ENCODE measurements around the gene HTR6.

HTR6 gene

DNA sequence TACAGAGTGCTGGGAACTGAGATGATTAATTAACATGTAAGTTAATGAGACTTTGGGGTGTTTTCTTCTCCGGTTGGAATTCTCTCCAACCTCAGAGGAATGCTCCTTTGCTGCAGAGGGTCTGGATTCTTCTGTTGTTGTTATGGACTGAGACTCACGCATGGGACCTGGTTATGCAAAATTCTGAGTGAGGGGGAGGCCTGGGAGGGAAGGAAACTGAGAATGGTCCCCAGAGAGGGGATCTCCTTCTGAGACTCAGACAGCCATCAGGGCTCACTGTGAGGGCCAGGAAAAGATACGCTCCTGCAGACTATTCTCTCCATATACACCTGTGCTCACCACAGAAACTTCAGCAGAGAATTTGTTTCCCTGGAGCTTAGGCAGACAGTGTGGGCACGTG is 56.3 kb downstream of the HTR6 start:
- ChIA-PET POLR2A (no interaction called here), CTCF (no interaction called here)
- 89% methylated on average over 4 of the region's 4 CpGs for WGBS (ENCODE audit: insufficient coverage)
- H3K9me3 ChIP-seq (ENCODE audit: control extremely low read depth in 1 of 5, control insufficient read depth in 4 of 5, insufficient read depth in 2 of 5, low read depth in 1 of 5, low read length in 4 of 5), result no peaks in the 10 kb centered on the region
- no peak for DNase-seq
- H3K4me1 ChIP-seq (ENCODE audit: control extremely low read depth in 1 of 4, control insufficient read depth in 4 of 4, insufficient read depth in 4 of 4, low read length in 3 of 4), result no peaks in the 10 kb centered on the region
- peaks cover 0 to 8% (median 0%) of the 10 kb centered on the region in 4 experiments for H3K36me3 ChIP-seq (ENCODE audit: control insufficient read depth in 4 of 4, insufficient read depth in 4 of 4, low read length in 3 of 4)
- H3K27ac ChIP-seq (ENCODE audit: insufficient read depth in 1 of 2, low read depth in 1 of 2, low read length in 2 of 2, poor library complexity in 1 of 2, severe bottlenecking in 2 of 2), result no peak overlapping the region
- H3K4me3 ChIP-seq (ENCODE audit: control insufficient read depth in 1 of 7, extremely low read depth in 1 of 7, insufficient read depth in 4 of 7, low read depth in 2 of 7, low read length in 6 of 7), result no peak overlapping the region
- no peaks in the 10 kb centered on the region for H3K27me3 ChIP-seq (replicated peaks in 2 of 5; ENCODE audit: control insufficient read depth in 4 of 5, insufficient read depth in 5 of 5, low read length in 4 of 5)

DNA sequence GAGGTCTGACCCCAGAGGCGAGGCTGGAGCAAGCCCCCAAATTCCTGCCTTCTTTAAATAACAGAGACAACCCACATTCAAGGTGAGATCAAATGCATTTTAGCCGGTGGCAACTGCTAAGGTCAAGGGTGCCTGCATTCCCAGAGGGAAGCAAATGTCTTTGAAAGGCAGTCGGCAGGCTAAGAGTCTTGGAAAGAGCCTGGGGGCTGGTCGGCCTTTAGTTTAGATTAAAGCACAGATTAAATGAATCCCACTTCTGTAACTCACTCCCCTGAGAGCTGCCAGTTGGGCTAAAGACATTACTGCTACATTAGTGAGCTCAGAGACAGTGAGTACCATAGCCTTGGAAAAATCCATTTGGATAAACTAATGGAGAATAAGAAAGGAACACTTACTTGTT is 59.2 kb downstream of the HTR6 start:
- 100% methylated on average over 3 of the region's 4 CpGs for WGBS (ENCODE audit: insufficient coverage)
- Histone ChIP-seq H3K27ac (ENCODE audit: insufficient read depth in 1 of 2, low read depth in 1 of 2, low read length in 2 of 2, poor library complexity in 1 of 2, severe bottlenecking in 2 of 2) (no peak overlapping the region), H3K4me3 (ENCODE audit: control insufficient read depth in 1 of 7, extremely low read depth in 1 of 7, insufficient read depth in 4 of 7, low read depth in 2 of 7, low read length in 6 of 7) (no peak overlapping the region), H3K27me3 (replicated peaks in 2 of 5; ENCODE audit: control insufficient read depth in 4 of 5, insufficient read depth in 5 of 5, low read length in 4 of 5) (no peaks in the 10 kb centered on the region), H3K4me1 (ENCODE audit: control extremely low read depth in 1 of 4, control insufficient read depth in 4 of 4, insufficient read depth in 4 of 4, low read length in 3 of 4) (no peaks in the 10 kb centered on the region), H3K36me3 (ENCODE audit: control insufficient read depth in 4 of 4, insufficient read depth in 4 of 4, low read length in 3 of 4) (peaks cover 0 to 28% (median 4%) of the 10 kb centered on the region in 4 experiments), H3K9me3 (ENCODE audit: control extremely low read depth in 1 of 5, control insufficient read depth in 4 of 5, insufficient read depth in 2 of 5, low read depth in 1 of 5, low read length in 4 of 5) (no peaks in the 10 kb centered on the region)
- CTCF ChIA-PET, result interaction anchor here (1.0 kb wide), 1 partner anchor 16 kb away, joined by 3 read pairs; no protein-coding TSS in a partner anchor
- POLR2A ChIA-PET, result no interaction called here
- no peak for DNase-seq

DNA sequence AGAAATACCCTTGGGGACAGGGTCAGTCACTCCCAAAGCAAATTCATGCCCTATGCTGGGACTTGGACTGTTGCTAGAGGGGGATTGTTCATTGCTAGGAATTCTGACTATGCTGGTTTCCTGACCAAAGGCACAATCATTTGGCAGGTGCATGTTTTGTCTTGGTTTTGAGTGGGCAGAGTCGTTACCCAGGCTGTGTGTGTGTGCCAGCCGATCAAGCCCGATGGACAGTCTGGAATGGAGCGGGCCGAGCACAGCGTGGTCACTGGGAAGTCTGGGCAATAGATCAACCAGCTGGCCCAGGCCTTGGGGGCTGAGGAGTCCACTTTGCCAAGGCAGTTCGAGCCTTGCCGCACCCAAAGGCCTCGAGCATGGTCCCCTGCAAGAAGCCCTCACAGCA is 60.9 kb downstream of the HTR6 start:
- Histone ChIP-seq H3K9me3 (ENCODE audit: control extremely low read depth in 1 of 5, control insufficient read depth in 4 of 5, insufficient read depth in 2 of 5, low read depth in 1 of 5, low read length in 4 of 5) (peaks cover 0 to 7% (median 0%) of the 10 kb centered on the region in 5 experiments), H3K36me3 (ENCODE audit: control insufficient read depth in 4 of 4, insufficient read depth in 4 of 4, low read length in 3 of 4) (peaks cover 0 to 37% (median 10%) of the 10 kb centered on the region in 4 experiments)

DNA sequence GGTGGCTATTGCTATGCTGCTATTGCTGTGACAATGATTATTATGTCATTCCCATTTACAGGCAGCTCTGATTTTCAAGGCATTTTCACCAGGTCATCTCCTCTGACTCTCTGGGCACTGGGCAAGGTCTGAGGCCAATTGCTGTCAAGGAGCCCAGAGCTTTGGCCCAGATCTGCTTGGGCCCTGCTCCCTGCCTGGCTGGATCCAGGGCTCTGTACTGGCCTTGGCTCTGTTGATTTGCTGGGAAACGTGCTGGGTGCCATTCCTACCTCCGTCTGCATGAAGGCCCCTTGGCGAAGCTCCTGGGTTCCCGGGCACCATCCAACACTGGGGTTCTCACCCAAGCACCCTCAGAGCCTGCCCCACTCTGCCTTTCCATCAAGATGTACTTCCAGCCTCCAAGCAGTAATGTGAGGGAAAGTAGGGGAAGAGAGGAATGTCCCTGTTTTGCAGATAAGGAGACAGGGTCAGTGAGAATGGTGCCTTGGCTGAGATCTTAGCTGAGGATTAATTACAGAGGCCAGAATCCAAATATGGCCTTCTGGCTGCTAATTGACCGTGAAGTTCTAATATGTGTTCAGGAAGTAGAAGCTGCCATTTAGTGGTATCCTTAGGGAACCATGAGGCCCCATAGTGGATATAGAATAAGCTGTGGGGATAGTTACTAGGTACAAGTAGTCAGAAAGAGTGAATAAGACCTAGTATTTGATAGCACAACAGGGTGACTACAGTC is 63.9 kb downstream of the HTR6 start:
- peaks cover 0 to 50% (median 13%) of the 10 kb centered on the region in 4 experiments for H3K36me3 ChIP-seq (ENCODE audit: control insufficient read depth in 4 of 4, insufficient read depth in 4 of 4, low read length in 3 of 4)
- CTCF ChIA-PET, result interaction anchor here (0.8 to 2.0 kb wide), 2 partner anchors 9 to 24 kb away, joined by 4 read pairs; no protein-coding TSS in a partner anchor
- DNase-seq, result no peak
- no peak overlapping the region for H3K27ac ChIP-seq (ENCODE audit: insufficient read depth in 1 of 2, low read depth in 1 of 2, low read length in 2 of 2, poor library complexity in 1 of 2, severe bottlenecking in 2 of 2)
- no peaks in the 10 kb centered on the region for H3K4me1 ChIP-seq (ENCODE audit: control extremely low read depth in 1 of 4, control insufficient read depth in 4 of 4, insufficient read depth in 4 of 4, low read length in 3 of 4)
- POLR2A ChIA-PET, result no interaction called here
- 92% methylated on average over 5 of the region's 5 CpGs for WGBS (ENCODE audit: insufficient coverage)
- H3K27me3 ChIP-seq (replicated peaks in 2 of 5; ENCODE audit: control insufficient read depth in 4 of 5, insufficient read depth in 5 of 5, low read length in 4 of 5), result no peaks in the 10 kb centered on the region
- H3K4me3 ChIP-seq (ENCODE audit: control insufficient read depth in 1 of 7, extremely low read depth in 1 of 7, insufficient read depth in 4 of 7, low read depth in 2 of 7, low read length in 6 of 7), result no peak overlapping the region
- peaks cover 0 to 7% (median 0%) of the 10 kb centered on the region in 5 experiments for H3K9me3 ChIP-seq (ENCODE audit: control extremely low read depth in 1 of 5, control insufficient read depth in 4 of 5, insufficient read depth in 2 of 5, low read depth in 1 of 5, low read length in 4 of 5)

More for the DNA sequence above, 60.9 kb downstream of the HTR6 start:
- Histone ChIP-seq H3K4me1 (ENCODE audit: control extremely low read depth in 1 of 4, control insufficient read depth in 4 of 4, insufficient read depth in 4 of 4, low read length in 3 of 4) (no peaks in the 10 kb centered on the region), H3K4me3 (ENCODE audit: control insufficient read depth in 1 of 7, extremely low read depth in 1 of 7, insufficient read depth in 4 of 7, low read depth in 2 of 7, low read length in 6 of 7) (no peak overlapping the region), H3K27me3 (replicated peaks in 2 of 5; ENCODE audit: control insufficient read depth in 4 of 5, insufficient read depth in 5 of 5, low read length in 4 of 5) (no peaks in the 10 kb centered on the region), H3K27ac (ENCODE audit: insufficient read depth in 1 of 2, low read depth in 1 of 2, low read length in 2 of 2, poor library complexity in 1 of 2, severe bottlenecking in 2 of 2) (no peak overlapping the region)
- CTCF ChIA-PET, result no interaction called here
- 99% methylated on average over 6 of the region's 9 CpGs for WGBS (ENCODE audit: insufficient coverage)
- no peak for DNase-seq
- POLR2A ChIA-PET, result interaction anchor here (0.7 kb wide), 1 partner anchor 1475 kb away, joined by 3 read pairs; no protein-coding TSS in a partner anchor

DNA sequence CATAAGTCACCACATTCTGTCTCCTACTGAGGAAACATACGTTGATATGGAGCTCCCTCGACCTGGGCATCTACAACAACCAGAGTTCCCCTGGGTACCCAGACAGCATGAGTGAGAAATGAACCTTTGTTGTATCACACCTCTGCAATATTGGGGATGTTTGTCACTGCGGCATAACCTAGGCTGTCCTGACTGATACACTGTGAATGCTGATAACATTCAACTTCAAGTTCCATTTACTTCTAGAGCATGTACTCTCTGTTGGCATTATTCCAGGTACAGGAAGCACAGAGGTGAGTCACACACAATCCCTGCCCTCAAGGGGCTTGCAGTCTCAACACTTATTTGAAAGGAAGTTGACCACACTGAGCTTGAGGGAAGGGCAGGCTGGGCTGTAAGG is 65.6 kb downstream of the HTR6 start:
- peaks cover 0 to 58% (median 13%) of the 10 kb centered on the region in 4 experiments for H3K36me3 ChIP-seq (ENCODE audit: control insufficient read depth in 4 of 4, insufficient read depth in 4 of 4, low read length in 3 of 4)
- POLR2A ChIA-PET, result no interaction called here
- WGBS (ENCODE audit: insufficient coverage), result 92% methylated on average over 3 of the region's 3 CpGs

More for the DNA sequence above, 65.6 kb downstream of the HTR6 start:
- Histone ChIP-seq H3K9me3 (ENCODE audit: control extremely low read depth in 1 of 5, control insufficient read depth in 4 of 5, insufficient read depth in 2 of 5, low read depth in 1 of 5, low read length in 4 of 5) (peaks cover 0 to 7% (median 0%) of the 10 kb centered on the region in 5 experiments), H3K27ac (ENCODE audit: insufficient read depth in 1 of 2, low read depth in 1 of 2, low read length in 2 of 2, poor library complexity in 1 of 2, severe bottlenecking in 2 of 2) (no peak overlapping the region), H3K27me3 (replicated peaks in 2 of 5; ENCODE audit: control insufficient read depth in 4 of 5, insufficient read depth in 5 of 5, low read length in 4 of 5) (no peaks in the 10 kb centered on the region), H3K4me3 (ENCODE audit: control insufficient read depth in 1 of 7, extremely low read depth in 1 of 7, insufficient read depth in 4 of 7, low read depth in 2 of 7, low read length in 6 of 7) (no peak overlapping the region), H3K4me1 (ENCODE audit: control extremely low read depth in 1 of 4, control insufficient read depth in 4 of 4, insufficient read depth in 4 of 4, low read length in 3 of 4) (no peaks in the 10 kb centered on the region)
- CTCF ChIA-PET, result no interaction called here
- no peak for DNase-seq

All from common myeloid progenitor, CD34-positive (primary cell).